SH-SY5Y (cell line): ENCODE data around the gene SLC8A2.

Source experiments
- GATA2 ChIP-seq: IDR thresholded peaks from 2 replicates; pipeline ENCODE4 v1.6.1; 2011; ENCODE audit warnings: mild to moderate bottlenecking, low read depth, low read length
- GATA3 ChIP-seq: IDR thresholded peaks from 2 replicates; pipeline ENCODE4 v1.6.1; 2011; ENCODE audit warnings: low read depth, mild to moderate bottlenecking, low read length, moderate library complexity

GRCh38 chr19:47422417-47423163, 49.1 kb downstream of the SLC8A2 start:
- no peak for TF ChIP-seq GATA3
- TF ChIP-seq GATA2 = no peak
